ENCODE measurements around the gene QPCTL. TPM values are rescaled to one million over a fixed set of nuclear protein-coding genes. Genes with fewer than 3 reads are reported as not detected.

Gene QPCTL
- total and polyA plus RNA-seq, 9 of the 15 experiments (the other 6 are each of a cell fraction or from before 2014, with no cell fraction given), result 0.99 to 31.3 (median 12.7) TPM

GRCh38 chr19:45717131-45717982 lies 24.9 kb downstream of the QPCTL start (continued):
- TF ChIP-seq CEBPZ (IDR thresholded peaks at IDR 0.05; ENCODE audit: borderline replicate concordance, low read depth, low read length), result no peak
- TF ChIP-seq NCOA4 (IDR thresholded peaks at IDR 0.05; ENCODE audit: partially characterized antibody), result no peak
- TF ChIP-seq GABPB2 (CRISPR knock-in tag; conservative IDR thresholded peaks at IDR 0.05), result no peak
- TF ChIP-seq ZNF174 (CRISPR knock-in tag; IDR thresholded peaks at IDR 0.05), result no peak
- 0 out of 2 replicates have a peak, but pooled peaks have one; percentile 25 for TF ChIP-seq ARID3A (IDR thresholded peaks at IDR 0.05; ENCODE audit: borderline replicate concordance, low read depth, low read length)
- no peak for TF ChIP-seq MEF2A (IDR thresholded peaks at IDR 0.05; ENCODE audit: control insufficient read depth, low read depth, low read length)
- peak; percentile 92 for TF ChIP-seq RAD51 (IDR thresholded peaks at IDR 0.05; ENCODE audit: borderline replicate concordance, low read depth)
- TF ChIP-seq ZBTB7A (IDR thresholded peaks at IDR 0.05; ENCODE audit: borderline replicate concordance, control insufficient read depth, low read depth, low read length), result peak; percentile 92
- TF ChIP-seq HNRNPK (IDR thresholded peaks at IDR 0.05; ENCODE audit: low read depth, low read length, poor library complexity, severe bottlenecking), result no peak
- TF ChIP-seq RFX1 (IDR thresholded peaks at IDR 0.05), result peak; percentile 81
- TF ChIP-seq FOXP4 (CRISPR knock-in tag; IDR thresholded peaks at IDR 0.05; ENCODE audit: borderline replicate concordance), result peak; percentile 73; the same call in 1 of the 2 replicates
- no peak for TF ChIP-seq DNMT1 (IDR thresholded peaks at IDR 0.05)
- TF ChIP-seq CTCF (IDR thresholded peaks at IDR 0.05 in 2 of 3, conservative IDR thresholded peaks at IDR 0.05 in 1 of 3; ENCODE audit: insufficient read depth in 2 of 3, low read depth in 1 of 3, low read length in 3 of 3), result peak in 2 of 3 experiments; percentile 35 to 36; a peak in 3 of 6 replicates
- peak; percentile 94 for TF ChIP-seq CREM (IDR thresholded peaks at IDR 0.05; ENCODE audit: low read depth)
- TF ChIP-seq NR3C1 (CRISPR knock-in tag; IDR thresholded peaks at IDR 0.05), result no peak
- no peak for TF ChIP-seq ZNF274 (IDR thresholded peaks at IDR 0.05; ENCODE audit: borderline replicate concordance, low read depth, low read length)
- no peak for TF ChIP-seq TSC22D4 (tag; IDR thresholded peaks at IDR 0.05)
- no peak for TF ChIP-seq HSF4 (CRISPR knock-in tag; IDR thresholded peaks at IDR 0.05; ENCODE audit: borderline replicate concordance)

Data from K562 (cell line).